Hippocampal formation (tissue), 2 donors: ENCODE data around the gene IL17RD.
A peak's percentile ranks its signal among the peaks of the same experiment; 100 is the strongest.

ENCODE experiments used
- DNase-seq, 2 donors: peaks; one replicate each; lab custom pipeline; 2025; lab: John Stamatoyannopoulos, UW

Gene IL17RD

DNA sequence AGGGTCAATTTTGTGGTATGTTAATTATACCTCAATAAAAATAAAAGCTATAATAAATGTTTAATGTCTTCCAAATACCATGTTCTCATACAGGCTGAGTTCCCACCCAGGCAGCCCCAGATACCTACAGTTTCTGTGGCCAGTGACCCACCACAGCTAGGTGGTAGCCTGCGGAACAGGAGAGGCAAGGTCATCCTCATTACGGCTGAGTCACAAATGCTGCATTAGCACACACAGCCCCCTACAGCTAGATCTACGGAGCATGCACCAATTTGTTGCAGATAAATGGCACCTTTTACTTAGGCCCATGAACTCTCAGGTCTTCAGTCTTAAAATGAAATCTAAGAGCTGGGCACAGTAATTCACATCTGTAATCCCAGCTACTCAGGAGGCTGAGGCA is 99.6 kb downstream of the IL17RD start:
- DNase-seq = no peak

- DNase-seq = no peak
Measured at GRCh38 chr3:57064572-57064971, 100.6 kb downstream of the IL17RD start.

DNA sequence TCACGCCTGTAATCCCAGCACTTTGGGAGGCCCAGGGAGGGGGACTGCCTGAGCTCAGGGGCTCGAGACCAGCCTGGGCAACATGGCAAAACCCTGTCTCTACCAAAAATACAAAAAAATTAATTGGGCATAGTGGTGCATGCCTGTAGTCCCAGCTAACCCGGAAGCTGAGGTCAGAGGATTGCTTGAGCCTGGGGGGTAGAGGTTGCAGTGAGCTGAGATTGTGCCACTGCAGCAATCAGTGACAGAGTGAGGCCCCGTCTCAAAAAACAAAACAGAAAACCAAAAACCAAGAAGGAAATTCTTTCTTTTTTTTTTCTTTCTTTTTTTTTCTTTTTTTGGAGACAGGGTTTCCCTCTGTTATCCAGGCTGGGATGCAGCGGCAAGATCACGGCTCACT is 101.2 kb downstream of the IL17RD start:
- no peak for DNase-seq

DNA sequence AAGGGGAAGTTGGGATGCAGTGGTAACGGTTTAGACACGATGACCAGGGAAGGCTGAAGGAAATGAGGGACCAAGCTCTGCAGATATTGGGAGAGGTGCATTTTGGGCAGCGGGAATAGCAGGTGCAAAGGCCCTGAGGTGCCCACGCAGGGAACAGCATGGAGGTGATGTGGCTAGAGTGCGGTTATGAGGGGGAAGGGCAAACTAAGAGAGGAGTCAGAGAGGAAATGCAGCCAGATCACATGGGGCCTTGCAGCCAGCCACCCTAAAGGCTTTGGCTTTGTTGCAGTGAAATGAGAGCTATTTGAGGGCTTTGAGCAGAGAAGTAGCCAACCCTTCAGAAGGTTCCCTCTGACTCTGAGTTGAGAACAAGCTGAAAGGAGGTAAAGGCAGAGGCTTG is 102.1 kb downstream of the IL17RD start:
- no peak for DNase-seq

- DNase-seq = peak; percentile 9 to 17
Measured at GRCh38 chr3:57062101-57062631, 103.0 kb downstream of the IL17RD start.

- DNase-seq = no peak
Measured at GRCh38 chr3:57061556-57061955, 103.6 kb downstream of the IL17RD start.

DNA sequence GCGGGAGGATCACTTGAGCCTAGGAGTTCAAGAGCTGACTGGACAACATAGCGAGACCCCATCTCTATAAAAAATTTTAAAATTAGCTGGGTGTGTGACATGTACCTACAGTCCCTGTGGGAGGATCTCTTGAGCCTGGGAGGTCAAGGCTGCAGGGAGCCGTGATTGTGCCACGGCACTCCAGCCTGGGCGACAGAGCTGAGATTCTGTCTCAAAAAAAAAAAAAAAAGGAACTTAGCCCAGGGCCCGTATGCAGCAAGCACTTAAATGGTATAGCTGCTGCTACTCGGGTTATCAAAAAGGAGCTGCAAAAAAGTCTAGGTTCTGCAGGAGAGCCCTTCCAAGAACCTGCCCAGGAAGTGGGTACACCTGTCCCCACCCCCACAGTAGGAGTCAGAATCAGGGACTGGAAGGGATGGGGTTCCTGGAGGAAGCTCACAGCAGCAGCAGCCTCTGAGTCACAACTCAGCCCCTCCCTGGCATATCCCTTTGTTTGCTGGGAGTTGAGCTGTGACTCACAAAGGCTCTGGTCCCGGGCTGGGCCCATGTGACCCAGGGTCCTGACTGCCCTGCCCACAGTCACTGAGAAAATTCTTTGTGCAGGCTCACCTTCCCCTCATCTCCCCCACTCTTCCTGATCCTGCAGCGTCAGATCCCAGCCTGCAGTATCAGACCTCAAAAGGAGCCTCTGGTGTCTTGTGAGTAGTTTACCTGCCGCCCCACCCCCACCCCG is 104.9 kb downstream of the IL17RD start, which contains the start of gene SPATA12:
Gene SPATA12, plus strand, starts transcription at position 576 of the 733 bp plus-strand sequence. CDS start 13,031 bp downstream, outside the sequence.
- peak; percentile 7 to 37 for DNase-seq

DNA sequence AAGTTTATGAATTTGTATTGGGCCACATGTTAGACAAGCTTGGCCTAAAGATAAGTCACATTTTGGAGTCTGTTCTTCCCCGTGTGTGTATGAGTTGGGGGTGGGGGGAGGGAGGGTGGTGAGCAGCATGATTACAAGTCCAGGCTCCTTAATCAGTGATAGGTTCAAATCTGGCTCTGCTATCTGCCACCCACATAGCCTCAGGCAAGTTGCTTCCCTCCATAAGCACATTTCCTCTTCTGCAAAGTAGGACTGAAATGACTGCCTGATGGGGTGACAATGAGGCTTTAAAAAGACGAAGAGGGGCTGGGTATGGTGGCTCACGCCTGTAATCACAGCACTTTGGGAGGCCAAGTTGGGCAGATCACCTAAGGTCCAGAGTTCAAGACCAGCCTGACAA is 105.7 kb downstream of the IL17RD start:
- DNase-seq = no peak

DNA sequence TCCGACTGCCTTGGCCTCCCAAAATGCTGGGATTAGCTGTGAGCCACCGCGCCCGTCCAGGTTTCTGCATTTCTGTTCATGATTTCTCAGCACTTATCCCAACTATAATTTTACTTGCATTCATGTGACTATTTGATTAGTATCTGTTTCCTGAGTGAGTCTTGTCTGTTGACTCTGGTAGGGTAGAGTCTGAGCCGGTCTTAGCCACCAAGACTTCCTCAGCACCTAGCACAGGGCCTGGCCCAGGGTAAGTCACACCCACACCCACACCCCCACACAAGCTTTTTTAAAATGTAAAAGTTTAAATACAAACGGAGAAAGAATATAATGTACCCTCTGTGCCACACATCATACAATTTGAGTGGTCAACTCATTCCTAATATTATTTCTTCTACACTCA is 107.8 kb downstream of the IL17RD start:
- no peak for DNase-seq

DNA sequence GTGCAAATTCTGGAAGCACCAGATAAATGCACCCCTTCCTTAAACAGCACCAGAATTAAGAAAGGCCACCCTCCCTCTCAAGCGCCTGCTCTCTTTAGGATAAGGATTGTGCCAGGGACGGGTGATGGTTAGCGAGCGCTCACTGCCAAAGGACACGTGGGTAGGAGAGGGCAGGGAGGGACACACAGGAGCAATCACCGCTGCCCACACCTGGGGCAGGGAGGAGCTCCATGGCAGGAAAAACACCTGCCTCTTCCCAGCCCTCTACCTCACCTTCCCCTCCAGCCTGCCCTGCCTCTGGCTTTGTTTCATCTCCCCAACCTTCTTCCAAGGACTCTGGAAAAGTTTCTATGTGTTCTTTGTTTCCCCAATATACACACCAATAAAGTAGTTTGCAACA is 112.0 kb downstream of the IL17RD start:
- no peak for DNase-seq

- DNase-seq = no peak
Measured at GRCh38 chr3:57052662-57053061, 112.5 kb downstream of the IL17RD start.

- DNase-seq = no peak
Measured at GRCh38 chr3:57048728-57049127, 116.4 kb downstream of the IL17RD start.

GRCh38 chr3:57048052-57048671 is 117.0 kb downstream of the IL17RD start:
- peak; percentile 28 to 41 for DNase-seq

DNA sequence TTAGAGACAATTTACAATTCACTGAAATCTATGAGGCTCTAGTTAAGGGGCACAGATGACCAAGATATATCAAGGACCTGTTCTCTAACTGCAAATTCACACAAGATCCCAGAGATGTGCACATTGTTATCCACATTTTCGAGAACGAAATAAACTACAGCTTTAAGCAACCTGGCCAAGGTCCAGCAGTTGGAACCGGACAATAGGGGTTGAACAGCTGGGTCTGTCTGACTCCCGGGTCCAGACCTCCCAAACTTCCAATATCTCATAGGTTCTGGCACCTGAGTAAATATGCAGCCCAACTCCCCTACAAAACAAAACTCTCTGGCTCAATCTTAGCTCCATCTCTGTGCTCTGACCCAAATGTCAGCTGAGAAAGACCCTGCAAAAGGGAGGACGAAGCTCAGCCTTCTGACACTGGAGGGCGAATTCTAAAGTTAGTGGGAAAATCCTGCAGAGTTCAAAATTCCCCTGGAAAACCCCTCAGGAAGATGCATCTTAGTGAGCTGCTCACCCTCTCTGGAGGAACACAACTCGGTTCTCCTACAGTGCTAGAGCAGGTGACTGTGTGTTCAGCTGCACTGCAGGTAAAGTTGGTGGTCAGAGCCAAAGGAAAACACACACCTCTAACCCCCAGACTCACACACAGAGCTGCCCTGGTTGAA is 118.9 kb downstream of the IL17RD start:
- no peak for DNase-seq

- DNase-seq = no peak
Measured at GRCh38 chr3:57043518-57043917, 121.6 kb downstream of the IL17RD start.

DNA sequence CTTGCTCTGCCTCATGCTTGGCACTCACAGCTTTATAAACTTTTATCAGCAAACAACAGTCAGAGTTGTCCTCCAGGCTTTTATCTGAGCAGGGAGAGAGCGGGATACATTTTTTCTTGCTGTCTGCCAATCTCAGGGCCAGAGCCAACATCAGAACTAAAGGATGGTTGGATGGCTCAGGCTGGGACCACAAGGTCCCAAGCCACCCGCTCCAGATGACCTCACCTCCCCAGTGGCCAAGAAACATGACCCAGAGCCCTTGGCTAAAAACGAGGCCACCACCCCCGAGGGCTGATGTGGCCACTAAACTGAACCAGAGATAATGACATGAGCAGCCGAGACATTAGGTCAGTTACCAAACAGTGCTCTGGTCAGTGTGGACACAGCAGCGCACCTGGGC is 123.5 kb downstream of the IL17RD start:
- DNase-seq = no peak
